ENCODE results near the gene MBNL1. TPM values are rescaled to one million over a fixed set of nuclear protein-coding genes. Genes with fewer than 3 reads are reported as not detected.

The MBNL1 gene
- total RNA-seq, 1 donor: 545 TPM

DNA sequence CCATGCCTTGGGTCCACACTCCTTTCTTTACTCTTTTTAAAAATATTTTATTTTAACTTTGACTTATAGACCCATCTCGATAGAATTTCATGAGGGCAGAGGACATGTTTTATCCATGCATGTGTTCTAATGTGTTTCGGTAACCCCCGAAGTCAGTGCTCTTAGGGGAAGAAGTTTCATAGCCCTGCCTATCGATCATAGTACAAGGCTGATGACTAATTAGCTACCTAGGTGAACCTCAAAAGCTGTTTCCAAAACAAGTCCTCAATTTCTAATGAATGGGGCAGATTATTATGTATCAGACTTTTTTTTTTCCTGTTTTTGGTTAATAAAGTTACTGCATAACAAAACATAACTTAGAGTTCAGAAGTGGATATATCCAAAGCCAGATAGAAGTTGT, 82.0 kb downstream of the MBNL1 start:
- Histone ChIP-seq H3K79me2 (ENCODE audit: insufficient read depth, low read length) (peaks cover 93% of the 10 kb centered on the region), H3K36me3 (ENCODE audit: insufficient read depth, low read length) (peaks cover 18% of the 10 kb centered on the region), H2AFZ (ENCODE audit: low read length) (no peak overlapping the region), H3K4me2 (ENCODE audit: insufficient read depth, low read length) (no peak overlapping the region), H3K4me3 (ENCODE audit: insufficient read depth, low read length) (no peak overlapping the region), H4K20me1 (ENCODE audit: insufficient read depth, low read length) (peaks cover 30% of the 10 kb centered on the region), H3K4me1 (ENCODE audit: insufficient read depth, low read length) (peaks cover 47% of the 10 kb centered on the region), H3K27me3 (ENCODE audit: insufficient read depth, low read length) (no peaks in the 10 kb centered on the region), H3K9me3 (ENCODE audit: low read depth, low read length) (no peaks in the 10 kb centered on the region), H3K27ac (ENCODE audit: low read depth, low read length) (no peak overlapping the region)
- TF ChIP-seq, protein P1, sequence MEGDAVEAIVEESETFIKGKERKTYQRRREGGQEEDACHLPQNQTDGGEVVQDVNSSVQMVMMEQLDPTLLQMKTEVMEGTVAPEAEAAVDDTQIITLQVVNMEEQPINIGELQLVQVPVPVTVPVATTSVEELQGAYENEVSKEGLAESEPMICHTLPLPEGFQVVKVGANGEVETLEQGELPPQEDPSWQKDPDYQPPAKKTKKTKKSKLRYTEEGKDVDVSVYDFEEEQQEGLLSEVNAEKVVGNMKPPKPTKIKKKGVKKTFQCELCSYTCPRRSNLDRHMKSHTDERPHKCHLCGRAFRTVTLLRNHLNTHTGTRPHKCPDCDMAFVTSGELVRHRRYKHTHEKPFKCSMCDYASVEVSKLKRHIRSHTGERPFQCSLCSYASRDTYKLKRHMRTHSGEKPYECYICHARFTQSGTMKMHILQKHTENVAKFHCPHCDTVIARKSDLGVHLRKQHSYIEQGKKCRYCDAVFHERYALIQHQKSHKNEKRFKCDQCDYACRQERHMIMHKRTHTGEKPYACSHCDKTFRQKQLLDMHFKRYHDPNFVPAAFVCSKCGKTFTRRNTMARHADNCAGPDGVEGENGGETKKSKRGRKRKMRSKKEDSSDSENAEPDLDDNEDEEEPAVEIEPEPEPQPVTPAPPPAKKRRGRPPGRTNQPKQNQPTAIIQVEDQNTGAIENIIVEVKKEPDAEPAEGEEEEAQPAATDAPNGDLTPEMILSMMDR (IDR thresholded peaks at IDR 0.05; ENCODE audit: extremely low read depth, low read depth, low read length): no peak
- no peak for DNase-seq (ENCODE audit: insufficient read length, low spot score, missing footprints)

GRCh38 chr3:152352554-152352953, 83.8 kb downstream of the MBNL1 start:
- peaks cover 7% of the 10 kb centered on the region for H3K36me3 ChIP-seq (ENCODE audit: insufficient read depth, low read length)
- TF ChIP-seq, protein P1 (IDR thresholded peaks at IDR 0.05; ENCODE audit: extremely low read depth, low read depth, low read length): no peak
- no peak overlapping the region for H3K4me2 ChIP-seq (ENCODE audit: insufficient read depth, low read length)
- no peaks in the 10 kb centered on the region for H3K27me3 ChIP-seq (ENCODE audit: insufficient read depth, low read length)
- peaks cover 34% of the 10 kb centered on the region for H4K20me1 ChIP-seq (ENCODE audit: insufficient read depth, low read length)
- no peak overlapping the region for H3K4me3 ChIP-seq (ENCODE audit: insufficient read depth, low read length)
- H3K79me2 ChIP-seq (ENCODE audit: insufficient read depth, low read length): peaks cover 96% of the 10 kb centered on the region
- peaks cover 56% of the 10 kb centered on the region for H3K4me1 ChIP-seq (ENCODE audit: insufficient read depth, low read length)
- peak overlapping the region; percentile 56 for H3K27ac ChIP-seq (ENCODE audit: low read depth, low read length)
- no peaks in the 10 kb centered on the region for H3K9me3 ChIP-seq (ENCODE audit: low read depth, low read length)
- H2AFZ ChIP-seq (ENCODE audit: low read length): no peak overlapping the region
- DNase-seq (ENCODE audit: insufficient read length, low spot score, missing footprints): no peak

- no peak overlapping the region for H3K4me3 ChIP-seq (ENCODE audit: insufficient read depth, low read length)
- H3K9me3 ChIP-seq (ENCODE audit: low read depth, low read length): no peaks in the 10 kb centered on the region
- H3K4me2 ChIP-seq (ENCODE audit: insufficient read depth, low read length): no peak overlapping the region
- H2AFZ ChIP-seq (ENCODE audit: low read length): no peak overlapping the region
- H3K4me1 ChIP-seq (ENCODE audit: insufficient read depth, low read length): peaks cover 55% of the 10 kb centered on the region
- peaks cover 7% of the 10 kb centered on the region for H3K36me3 ChIP-seq (ENCODE audit: insufficient read depth, low read length)
- H4K20me1 ChIP-seq (ENCODE audit: insufficient read depth, low read length): peaks cover 36% of the 10 kb centered on the region
- no peaks in the 10 kb centered on the region for H3K27me3 ChIP-seq (ENCODE audit: insufficient read depth, low read length)
- peaks cover 95% of the 10 kb centered on the region for H3K79me2 ChIP-seq (ENCODE audit: insufficient read depth, low read length)
- peak overlapping the region; percentile 56 for H3K27ac ChIP-seq (ENCODE audit: low read depth, low read length)
- TF ChIP-seq, protein P1 (IDR thresholded peaks at IDR 0.05; ENCODE audit: extremely low read depth, low read depth, low read length): no peak
- DNase-seq (ENCODE audit: insufficient read length, low spot score, missing footprints): no peak
Measured at GRCh38 chr3:152353578-152353977, 84.8 kb downstream of the MBNL1 start.

DNA sequence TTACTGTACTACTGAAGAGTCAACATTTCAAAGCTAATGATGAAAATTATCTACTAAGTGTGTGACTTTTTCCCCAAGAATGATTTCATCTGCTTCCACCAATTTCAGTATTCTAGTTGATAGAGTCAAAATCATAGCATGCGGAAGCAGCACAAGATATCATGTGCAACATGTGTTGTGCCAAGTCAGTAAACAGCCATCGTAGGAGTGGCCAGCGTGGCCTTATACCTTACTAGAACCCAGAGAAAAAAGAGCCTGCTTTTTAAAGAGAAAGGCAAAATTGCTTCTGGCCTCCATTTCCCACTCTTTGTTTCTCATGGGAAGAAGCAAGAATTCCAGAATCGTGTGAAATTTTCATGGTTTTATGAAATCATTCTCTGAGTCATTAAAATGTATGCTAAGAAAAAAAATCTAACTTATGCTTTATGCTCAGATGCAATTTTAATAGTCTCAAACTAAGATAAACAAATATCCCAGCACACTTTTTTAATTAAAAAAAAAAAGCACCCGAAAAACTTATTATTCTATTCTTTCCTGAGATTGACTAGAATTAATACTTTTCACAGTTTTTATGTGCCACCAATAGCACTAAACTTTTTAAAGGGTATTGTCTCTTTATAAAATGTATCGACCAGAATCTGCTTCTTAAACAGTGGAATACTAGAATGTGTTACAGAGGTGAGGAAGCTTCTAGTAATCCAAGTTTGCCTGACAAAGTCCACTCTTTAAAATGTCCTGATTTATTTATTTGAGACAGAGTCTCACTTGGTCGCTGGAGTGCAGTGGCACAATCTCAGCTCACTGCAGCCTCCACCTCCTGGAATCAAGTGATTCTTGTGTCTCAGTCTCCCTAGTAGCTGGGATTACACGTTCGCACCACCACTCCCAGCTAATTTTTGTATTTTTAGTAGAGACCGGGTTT, 87.3 kb downstream of the MBNL1 start:
- Histone ChIP-seq H3K27me3 (ENCODE audit: insufficient read depth, low read length) (no peaks in the 10 kb centered on the region), H3K4me1 (ENCODE audit: insufficient read depth, low read length) (peaks cover 49% of the 10 kb centered on the region), H4K20me1 (ENCODE audit: insufficient read depth, low read length) (peaks cover 47% of the 10 kb centered on the region), H3K36me3 (ENCODE audit: insufficient read depth, low read length) (peaks cover 7% of the 10 kb centered on the region), H2AFZ (ENCODE audit: low read length) (no peak overlapping the region), H3K9me3 (ENCODE audit: low read depth, low read length) (no peaks in the 10 kb centered on the region), H3K27ac (ENCODE audit: low read depth, low read length) (peak overlapping the region; percentile 89), H3K79me2 (ENCODE audit: insufficient read depth, low read length) (peaks cover 94% of the 10 kb centered on the region), H3K4me2 (ENCODE audit: insufficient read depth, low read length) (peak overlapping the region; percentile 31), H3K4me3 (ENCODE audit: insufficient read depth, low read length) (no peak overlapping the region)
- DNase-seq (ENCODE audit: insufficient read length, low spot score, missing footprints): peak; percentile 26
- TF ChIP-seq, protein P1 (IDR thresholded peaks at IDR 0.05; ENCODE audit: extremely low read depth, low read depth, low read length): no peak
